Ascending aorta (tissue), 2 donors: ENCODE results near the gene R3HDM2. TPM values are rescaled to one million over a fixed set of nuclear protein-coding genes. Genes with fewer than 3 reads are reported as not detected.

Experiments
- DNase-seq, 2 donors: peaks; one replicate each; pipeline ENCODE4 v3.0.0-alpha.2; 2019; ENCODE audit warnings: low spot score in 2 of 2
- H3K27ac ChIP-seq, 2 donors: fragments of 200-600 bp; sonication (generic); one replicate each; pipeline ENCODE4 v1.5.1; 2016 to 2017; ENCODE audit warnings: mild to moderate bottlenecking in 1 of 2
- H3K27me3 ChIP-seq: fragments of 200-600 bp; sonication (generic); one replicate; pipeline ENCODE4 v1.5.1; 2017
- H3K36me3 ChIP-seq, 2 donors: fragments of 200-600 bp; sonication (generic); one replicate each; pipeline ENCODE4 v1.5.1; 2016
- H3K4me1 ChIP-seq, 2 donors: fragments of 200-600 bp; sonication (generic); one replicate each; pipeline ENCODE4 v1.5.1; 2016 to 2017; ENCODE audit warnings: mild to moderate bottlenecking in 1 of 2
- H3K4me3 ChIP-seq, 2 donors: fragments of 200-600 bp; sonication (generic); one replicate each; pipeline ENCODE4 v1.5.1; 2016 to 2017; ENCODE audit warnings: mild to moderate bottlenecking in 1 of 2
- H3K9me3 ChIP-seq, 2 donors: fragments of 200-600 bp; sonication (generic); one replicate each; pipeline ENCODE4 v1.5.1; 2016
- intact Hi-C: fragments of 100-400 bp; cut with DNase I; formaldehyde crosslinking; loops from one replicate; pipeline ENCODE4 v1.15.1; 2023
- total RNA-seq: library from RNA; depleted of rRNA; stranded (reverse); fragments of >200 nt; gene quantifications from one replicate; pipeline ENCODE4 v1.1.0, GENCODE V29; 2016
- TF ChIP-seq, protein P1 (sequence below), 3 experiments: fragments of 200-600 bp in 2 of 3; fragments of 450-650 bp in 1 of 3; sonication (generic) in 2 of 3; IDR thresholded peaks; one replicate each; pipeline ENCODE4 v1.5.1; 2016 to 2019; ENCODE audit warnings: antibody characterized with exemption in 3 of 3, mild to moderate bottlenecking in 1 of 3, moderate library complexity in 1 of 3

Gene R3HDM2
- total RNA-seq, 1 donor from 2014 or later = 49.5 TPM

- Histone ChIP-seq H3K9me3 (no peaks in the 10 kb centered on the region), H3K27ac (no peak overlapping the region), H3K27me3 (no peaks in the 10 kb centered on the region), H3K4me3 (no peak overlapping the region), H3K4me1 (no peaks in the 10 kb centered on the region), H3K36me3 (peaks cover 29 to 58% of the 10 kb centered on the region in 2 donors)
- intact Hi-C loops = no loop called here
- TF ChIP-seq, protein P1, sequence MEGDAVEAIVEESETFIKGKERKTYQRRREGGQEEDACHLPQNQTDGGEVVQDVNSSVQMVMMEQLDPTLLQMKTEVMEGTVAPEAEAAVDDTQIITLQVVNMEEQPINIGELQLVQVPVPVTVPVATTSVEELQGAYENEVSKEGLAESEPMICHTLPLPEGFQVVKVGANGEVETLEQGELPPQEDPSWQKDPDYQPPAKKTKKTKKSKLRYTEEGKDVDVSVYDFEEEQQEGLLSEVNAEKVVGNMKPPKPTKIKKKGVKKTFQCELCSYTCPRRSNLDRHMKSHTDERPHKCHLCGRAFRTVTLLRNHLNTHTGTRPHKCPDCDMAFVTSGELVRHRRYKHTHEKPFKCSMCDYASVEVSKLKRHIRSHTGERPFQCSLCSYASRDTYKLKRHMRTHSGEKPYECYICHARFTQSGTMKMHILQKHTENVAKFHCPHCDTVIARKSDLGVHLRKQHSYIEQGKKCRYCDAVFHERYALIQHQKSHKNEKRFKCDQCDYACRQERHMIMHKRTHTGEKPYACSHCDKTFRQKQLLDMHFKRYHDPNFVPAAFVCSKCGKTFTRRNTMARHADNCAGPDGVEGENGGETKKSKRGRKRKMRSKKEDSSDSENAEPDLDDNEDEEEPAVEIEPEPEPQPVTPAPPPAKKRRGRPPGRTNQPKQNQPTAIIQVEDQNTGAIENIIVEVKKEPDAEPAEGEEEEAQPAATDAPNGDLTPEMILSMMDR (IDR thresholded peaks at IDR 0.05) = no peak
- DNase-seq = no peak
Measured at GRCh38 chr12:57270966-57271470, 159.8 kb downstream of the R3HDM2 start.

DNA sequence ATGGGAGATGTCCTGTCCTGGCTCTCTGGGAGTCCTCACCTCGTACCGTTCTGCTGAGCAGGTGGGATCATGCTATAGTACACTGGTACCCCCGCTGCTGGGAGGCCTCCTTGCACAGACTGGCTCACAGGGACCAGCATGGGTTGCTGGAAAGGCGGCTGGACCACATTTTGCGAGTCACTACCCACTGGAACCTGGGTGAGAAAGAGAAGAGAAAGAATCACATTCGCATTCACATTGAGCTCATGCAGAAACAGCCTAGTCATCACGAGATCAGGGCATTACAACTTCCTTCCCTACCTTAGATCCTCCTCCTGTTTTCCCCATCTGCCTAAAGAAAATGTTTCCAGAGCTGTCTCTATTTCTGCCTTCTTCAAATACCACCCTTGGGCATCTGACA is 162.6 kb downstream of the R3HDM2 start:
- Histone ChIP-seq H3K9me3 (no peaks in the 10 kb centered on the region), H3K27me3 (no peaks in the 10 kb centered on the region), H3K4me3 (no peak overlapping the region), H3K4me1 (no peaks in the 10 kb centered on the region), H3K27ac (no peak overlapping the region), H3K36me3 (peaks cover 30 to 62% of the 10 kb centered on the region in 2 donors)
- TF ChIP-seq, protein P1 (IDR thresholded peaks at IDR 0.05) = no peak
- DNase-seq = no peak
- intact Hi-C loops = no loop called here

GRCh38 chr12:57266681-57267080 is 164.2 kb downstream of the R3HDM2 start:
- intact Hi-C loops = no loop called here
- no peaks in the 10 kb centered on the region for H3K27me3 ChIP-seq
- no peak overlapping the region for H3K4me3 ChIP-seq
- TF ChIP-seq, protein P1 (IDR thresholded peaks at IDR 0.05) = no peak
- DNase-seq = no peak
- no peak overlapping the region for H3K27ac ChIP-seq
- H3K9me3 ChIP-seq = no peaks in the 10 kb centered on the region
- H3K36me3 ChIP-seq = peaks cover 36 to 62% of the 10 kb centered on the region in 2 donors
- H3K4me1 ChIP-seq = no peaks in the 10 kb centered on the region

DNA sequence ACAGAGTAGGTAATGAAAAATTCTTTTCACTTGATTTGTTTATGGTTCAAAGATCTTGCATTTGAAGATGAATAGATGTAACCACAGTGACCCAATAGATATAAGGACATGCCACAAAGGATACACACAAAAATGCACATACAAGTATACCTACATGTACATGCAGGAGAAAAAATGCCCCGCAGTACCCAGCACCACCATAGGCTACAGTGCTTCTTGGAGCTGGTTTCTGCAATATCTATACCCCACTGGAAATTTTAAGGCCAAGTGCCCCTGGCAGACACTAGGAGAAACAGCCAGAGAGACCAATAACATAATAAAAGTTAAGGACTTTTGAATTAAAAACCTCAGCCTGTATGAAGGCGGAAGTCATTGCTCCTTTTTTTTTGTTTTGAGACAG is 167.7 kb downstream of the R3HDM2 start:
- H3K36me3 ChIP-seq = peaks cover 26 to 62% of the 10 kb centered on the region in 2 donors
- no peak for DNase-seq
- intact Hi-C loops = loop anchor here (1.0 kb wide), 1 partner anchor 189 kb away; no protein-coding TSS in a partner anchor

DNA sequence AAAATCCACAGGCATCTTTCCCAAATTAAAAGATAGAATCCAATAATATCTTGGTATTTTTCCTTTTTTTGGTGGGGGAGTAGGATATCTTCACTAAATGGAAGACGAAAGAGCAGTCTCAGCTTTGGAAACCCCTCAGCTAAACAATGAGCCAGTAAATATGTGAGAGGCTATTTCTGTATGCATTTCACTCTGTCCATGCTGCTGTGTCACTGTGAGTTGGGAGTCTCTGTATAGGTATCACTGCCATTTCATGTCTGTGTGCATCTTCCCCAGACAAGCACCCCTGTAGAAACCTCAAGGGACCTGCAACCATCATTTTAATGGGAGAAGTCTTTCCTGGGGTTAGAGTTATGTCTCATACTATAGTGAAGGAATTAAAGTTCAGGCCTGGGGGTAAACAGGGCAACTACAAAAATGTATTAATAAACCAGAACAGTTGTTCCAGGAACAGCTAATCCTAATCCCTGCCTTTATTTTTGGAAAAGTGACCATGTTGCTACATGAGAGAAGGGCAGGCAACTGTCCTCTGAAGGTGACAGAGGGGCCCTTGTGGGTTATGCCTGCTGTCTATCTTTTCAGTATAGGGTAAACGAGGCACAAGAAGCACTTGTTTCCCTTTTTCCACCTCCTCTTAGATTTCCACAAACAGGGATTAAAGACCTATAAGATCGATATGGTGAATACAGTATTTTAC is 168.6 kb downstream of the R3HDM2 start:
- Histone ChIP-seq H3K4me3 (no peak overlapping the region), H3K27ac (no peak overlapping the region), H3K27me3 (no peaks in the 10 kb centered on the region), H3K4me1 (no peaks in the 10 kb centered on the region), H3K36me3 (peaks cover 34 to 66% of the 10 kb centered on the region in 2 donors), H3K9me3 (no peaks in the 10 kb centered on the region)
- intact Hi-C loops = no loop called here
- TF ChIP-seq, protein P1 (IDR thresholded peaks at IDR 0.05) = no peak
- DNase-seq = no peak

More for the DNA sequence above, 167.7 kb downstream of the R3HDM2 start:
- no peak overlapping the region for H3K27ac ChIP-seq
- no peaks in the 10 kb centered on the region for H3K4me1 ChIP-seq
- no peaks in the 10 kb centered on the region for H3K27me3 ChIP-seq
- no peak overlapping the region for H3K4me3 ChIP-seq
- TF ChIP-seq, protein P1 (IDR thresholded peaks at IDR 0.05) = no peak
- no peaks in the 10 kb centered on the region for H3K9me3 ChIP-seq
